K562 (cell line): ENCODE data around the gene DYNLT4. TPM values are rescaled to one million over a fixed set of nuclear protein-coding genes. Genes with fewer than 3 reads are reported as not detected.
A peak's percentile ranks its signal among the peaks of the same experiment; 100 is the strongest.

Experiments used
- ARID4B ChIP-seq: sonication (generic); formaldehyde crosslinking; IDR thresholded peaks from 2 replicates; pipeline ENCODE4 v1.8.0; 2022; ENCODE audit warnings: mild to moderate bottlenecking, missing genetic modification reagents
- CBFB ChIP-seq: sonication (generic); formaldehyde crosslinking; IDR thresholded peaks from 2 replicates; pipeline ENCODE4 v1.4.0; 2020; ENCODE audit warnings: mild to moderate bottlenecking, missing genetic modification reagents
- CEBPG ChIP-seq, 3 experiments: fragments of 200-800 bp in 1 of 3; sonication (Bioruptor generic) in 1 of 3; sonication (generic) in 1 of 3; formaldehyde crosslinking in 1 of 3; IDR thresholded peaks in 2 of 3; conservative IDR thresholded peaks in 1 of 3; 2 replicates each; pipeline versions ENCODE4 v1.6.1 to v1.8.0; 2016 to 2022; ENCODE audit warnings: missing compliant biosample characterization in 2 of 3, missing genetic modification characterization in 2 of 3, mild to moderate bottlenecking in 1 of 3, missing genetic modification reagents in 1 of 3
- CHD2 ChIP-seq: IDR thresholded peaks from 2 replicates; pipeline ENCODE4 v1.6.1; 2011; ENCODE audit warnings: low read depth, low read length
- ERF ChIP-seq: fragments of 450-650 bp; formaldehyde crosslinking; IDR thresholded peaks from 2 replicates; pipeline ENCODE4 v1.4.0; 2020; ENCODE audit warnings: mild to moderate bottlenecking, mixed read lengths
- HES1 ChIP-seq: fragments of 450-650 bp; IDR thresholded peaks from 2 replicates; pipeline ENCODE4 v1.6.1; 2016; ENCODE audit warnings: low read depth, mild to moderate bottlenecking, moderate library complexity
- KDM5B ChIP-seq: fragments of 200-600 bp; sonication (generic); IDR thresholded peaks from 2 replicates; pipeline ENCODE4 v1.6.1; 2012; ENCODE audit warnings: low read depth, mild to moderate bottlenecking, moderate library complexity, low read length, control low read depth, inconsistent platforms; ENCODE audit not compliant: insufficient replicate concordance
- KLF1 ChIP-seq: fragments of 450-650 bp; IDR thresholded peaks from 2 replicates; pipeline ENCODE4 v1.6.1; 2016; ENCODE audit warnings: missing genetic modification characterization, missing compliant biosample characterization
- MAFK ChIP-seq: IDR thresholded peaks from 2 replicates; pipeline ENCODE4 v1.6.1; 2011; ENCODE audit warnings: low read length, improper control_type of control experiment
- NKRF ChIP-seq: fragments of 450-650 bp; IDR thresholded peaks from 2 replicates; pipeline ENCODE4 v1.6.1; 2016; ENCODE audit warnings: borderline replicate concordance
- RB1 ChIP-seq: fragments of 450-650 bp; IDR thresholded peaks from 2 replicates; pipeline ENCODE4 v1.6.1; 2017; ENCODE audit warnings: low read depth, mild to moderate bottlenecking
- RBM17 ChIP-seq: fragments of 200-400 bp; formaldehyde crosslinking; IDR thresholded peaks from 2 replicates; pipeline ENCODE4 v1.6.1; 2017; ENCODE audit warnings: low read depth, mild to moderate bottlenecking, low read length, borderline replicate concordance
- SMARCC2 ChIP-seq: fragments of 450-650 bp; IDR thresholded peaks from 2 replicates; pipeline ENCODE4 v1.6.1; 2017; ENCODE audit warnings: antibody characterized with exemption, moderate library complexity, mild to moderate bottlenecking, low read depth
- SREBF1 ChIP-seq: fragments of 150-350 bp; IDR thresholded peaks from 2 replicates; pipeline ENCODE4 v1.6.1; 2014; ENCODE audit warnings: antibody characterized with exemption, low read depth, low read length, borderline replicate concordance
- TCF3 ChIP-seq: sonication (generic); formaldehyde crosslinking; IDR thresholded peaks from 2 replicates; pipeline ENCODE4 v1.4.0; 2020; ENCODE audit warnings: mild to moderate bottlenecking, missing genetic modification reagents
- TEAD2 ChIP-seq: fragments of 450-650 bp; IDR thresholded peaks from 2 replicates; pipeline ENCODE4 v1.6.1; 2016; ENCODE audit warnings: missing genetic modification characterization, control low read depth, missing compliant biosample characterization
- polyA plus RNA-seq, 8 experiments: library from polyadenylated mRNA; depleted of rRNA in 4 of 8; stranded (reverse) in 5 of 8; unstranded in 3 of 8; fragments of >200 nt; fragmentation: Nextera tagmentation in 2 of 8; fragmentation: Illumina TruSeq in 1 of 8; extraction: Ambion mirVana in 2 of 8; extraction: Trizol in 1 of 8; gene quantifications; 2 replicates each; pipeline versions ENCODE4 v1.2.1 to v1.2.3, GENCODE V29; 2011 to 2014; ENCODE audit warnings: inconsistent platforms in 1 of 8, missing spikeins in 1 of 8
- total RNA-seq, 7 experiments: library from RNA; depleted of rRNA in 6 of 7; stranded (reverse); fragments of >200 nt in 6 of 7; fragmentation: Illumina TruSeq in 2 of 7; extraction: Trizol in 2 of 7; gene quantifications; 2 replicates each; pipeline versions ENCODE4 v1.2.1 to v1.2.3, GENCODE V29; 2011 to 2021; ENCODE audit warnings: low replicate concordance in 1 of 7
- TF ChIP-seq, protein P1 (sequence below): fragments of 250-450 bp; sonication (Bioruptor Pico); IDR thresholded peaks from 2 replicates; pipeline ENCODE4 v1.5.1; 2021; ENCODE audit warnings: mild to moderate bottlenecking

The DYNLT4 gene
- total and polyA plus RNA-seq, 9 of the 15 experiments (the other 6 are each of a cell fraction or from before 2014, with no cell fraction given): 0.29 to 0.73 TPM; not detected in 7

DNA sequence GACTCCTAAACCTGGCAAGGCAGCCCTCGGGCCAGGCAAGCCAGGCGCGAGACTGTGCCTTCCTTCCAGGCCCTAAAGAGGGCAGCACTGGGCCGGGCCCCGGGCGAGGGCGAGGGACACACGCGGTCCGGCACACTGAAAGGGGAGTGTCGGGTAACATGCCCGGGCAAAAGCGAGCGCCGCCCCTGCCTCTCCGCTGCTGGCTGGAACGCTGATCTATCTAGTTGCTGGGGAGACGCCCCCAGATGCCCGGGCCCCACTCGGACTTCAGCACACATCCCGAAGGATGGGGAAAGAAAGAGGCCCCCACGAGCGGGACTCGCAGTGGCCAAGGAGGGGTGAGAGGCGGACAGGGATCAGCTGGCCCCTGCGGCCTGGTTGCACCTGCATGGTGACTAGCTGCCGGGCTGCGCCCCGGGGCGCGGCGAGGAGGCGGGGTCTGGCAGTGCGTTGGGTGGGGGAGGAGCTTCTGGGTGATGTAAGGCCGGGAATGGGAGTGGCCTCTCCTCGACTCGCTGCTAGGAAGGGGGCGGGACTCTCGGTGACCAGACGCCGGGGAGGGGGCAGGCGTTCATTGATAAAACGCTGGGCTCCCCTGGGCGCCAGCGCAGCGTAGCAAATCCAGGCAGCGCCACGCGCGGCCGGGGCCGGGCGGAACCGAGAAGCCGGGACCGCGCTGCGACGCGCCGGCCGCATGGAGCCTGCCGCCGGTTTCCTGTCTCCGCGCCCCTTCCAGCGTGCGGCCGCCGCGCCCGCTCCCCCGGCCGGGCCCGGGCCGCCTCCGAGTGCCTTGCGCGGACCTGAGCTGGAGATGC is 7.2 kb downstream of the DYNLT4 start, which contains the start of gene PLK3 (continued):
- TF ChIP-seq NKRF: peak; percentile 99
- TF ChIP-seq TCF3 (CRISPR knock-in tag): no peak
- TF ChIP-seq KLF1 (tag): peak; percentile 51
- TF ChIP-seq CEBPG (CRISPR knock-in tag; IDR thresholded peaks at IDR 0.05): peak; percentile 91
- peak in 1 of 2 experiments; percentile 53; a peak in 1 of 4 replicates for TF ChIP-seq CEBPG (tag; conservative IDR thresholded peaks at IDR 0.05 in 1 of 2, IDR thresholded peaks at IDR 0.05 in 1 of 2)
- TF ChIP-seq CBFB (CRISPR knock-in tag): no peak
- TF ChIP-seq, protein P1, sequence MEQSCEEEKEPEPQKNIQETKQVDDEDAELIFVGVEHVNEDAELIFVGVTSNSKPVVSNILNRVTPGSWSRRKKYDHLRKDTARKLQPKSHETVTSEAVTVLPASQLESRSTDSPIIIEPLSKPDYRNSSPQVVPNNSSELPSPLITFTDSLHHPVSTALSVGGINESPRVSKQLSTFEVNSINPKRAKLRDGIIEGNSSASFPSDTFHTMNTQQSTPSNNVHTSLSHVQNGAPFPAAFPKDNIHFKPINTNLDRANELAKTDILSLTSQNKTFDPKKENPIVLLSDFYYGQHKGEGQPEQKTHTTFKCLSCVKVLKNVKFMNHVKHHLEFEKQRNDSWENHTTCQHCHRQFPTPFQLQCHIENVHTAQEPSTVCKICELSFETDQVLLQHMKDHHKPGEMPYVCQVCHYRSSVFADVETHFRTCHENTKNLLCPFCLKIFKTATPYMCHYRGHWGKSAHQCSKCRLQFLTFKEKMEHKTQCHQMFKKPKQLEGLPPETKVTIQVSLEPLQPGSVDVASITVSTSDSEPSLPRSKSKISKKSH (CRISPR knock-in tag): no peak
- TF ChIP-seq HES1: 0 out of 2 replicates have a peak, but pooled peaks have one; percentile 42
- peak; percentile 86 for TF ChIP-seq KDM5B
- TF ChIP-seq RB1: peak; percentile 94
- TF ChIP-seq ERF (CRISPR knock-in tag): peak; percentile 87
- TF ChIP-seq CHD2: no peak; the same call in 1 of the 2 replicates
- TF ChIP-seq ARID4B (CRISPR knock-in tag): peak; percentile 96
- no peak for TF ChIP-seq RBM17
- peak; percentile 35; the same call in 1 of the 2 replicates for TF ChIP-seq SREBF1
- no peak for TF ChIP-seq TEAD2
- TF ChIP-seq SMARCC2: no peak
- no peak for TF ChIP-seq MAFK
